ENCODE results near the gene TMEM63B.
"Not testable (repeated sequence)": the region's sequence is repeated elsewhere in the genome, so short reads cannot be mapped to it uniquely, and the experiment has no call there.

The TMEM63B gene

GRCh38 chr6:44094403-44095242 lies 32.7 kb upstream of the TMEM63B start:
- DNase-seq: no peak

- not testable (repeated sequence) for DNase-seq
Observed at GRCh38 chr6:44095243-44095623, 32.1 kb upstream of the TMEM63B start.

- no peak for DNase-seq
Observed at GRCh38 chr6:44096612-44097011, 30.7 kb upstream of the TMEM63B start.

DNA sequence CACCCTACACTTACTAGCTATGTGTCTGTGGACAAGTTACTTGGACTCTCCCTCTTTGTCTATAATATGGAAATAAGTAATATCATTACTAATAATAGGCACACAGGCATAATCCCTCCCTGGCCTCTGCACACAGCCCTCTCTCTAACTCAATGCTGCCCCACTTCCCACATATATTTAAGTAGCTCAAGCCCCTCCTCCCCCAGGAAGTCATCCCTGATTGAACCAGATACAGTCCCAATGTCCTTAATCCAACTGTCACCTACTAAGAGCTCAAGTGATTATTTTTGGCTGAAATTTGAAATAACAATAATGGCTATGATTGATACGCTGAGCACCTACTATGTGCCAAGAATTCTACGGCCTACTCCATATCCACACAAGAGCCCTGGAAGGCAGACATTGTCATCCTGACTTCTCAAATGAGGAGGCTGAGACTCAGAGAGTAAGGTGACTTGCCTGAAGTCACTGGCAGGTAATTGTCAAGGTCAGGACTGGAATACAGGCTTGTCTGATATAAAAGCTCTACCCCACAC lies 29.5 kb upstream of the TMEM63B start:
- no peak for DNase-seq

DNA sequence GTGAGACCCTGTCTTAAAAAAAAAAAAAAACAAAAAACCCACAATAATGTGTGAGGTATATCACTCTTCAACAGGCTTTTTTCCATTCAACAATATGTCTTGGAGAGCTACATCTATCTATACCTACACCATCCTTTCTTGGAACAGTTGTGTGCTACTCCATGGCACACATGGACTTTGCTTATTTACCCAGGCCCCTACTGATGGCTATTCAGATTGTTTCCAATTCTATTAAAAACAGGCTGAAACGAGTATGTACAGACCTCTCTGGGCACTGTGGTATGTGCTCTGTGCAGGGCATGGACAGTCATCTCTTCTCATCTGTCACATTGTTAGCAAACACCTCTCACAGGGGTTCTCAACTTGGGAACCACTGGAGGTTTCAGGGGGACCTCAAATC lies 28.2 kb upstream of the TMEM63B start:
- no peak for DNase-seq

- no peak for DNase-seq
Observed at GRCh38 chr6:44100088-44100550, 27.2 kb upstream of the TMEM63B start.

GRCh38 chr6:44101832-44102231 lies 25.5 kb upstream of the TMEM63B start:
- no peak for DNase-seq

- DNase-seq: no peak
Observed at GRCh38 chr6:44102527-44102926, 24.8 kb upstream of the TMEM63B start.

GRCh38 chr6:44104481-44105021 lies 22.8 kb upstream of the TMEM63B start:
- DNase-seq: no peak

- DNase-seq: no peak
Observed at GRCh38 chr6:44105146-44105545, 22.2 kb upstream of the TMEM63B start.

- no peak for DNase-seq
Observed at GRCh38 chr6:44105993-44106740, 21.2 kb upstream of the TMEM63B start.

DNA sequence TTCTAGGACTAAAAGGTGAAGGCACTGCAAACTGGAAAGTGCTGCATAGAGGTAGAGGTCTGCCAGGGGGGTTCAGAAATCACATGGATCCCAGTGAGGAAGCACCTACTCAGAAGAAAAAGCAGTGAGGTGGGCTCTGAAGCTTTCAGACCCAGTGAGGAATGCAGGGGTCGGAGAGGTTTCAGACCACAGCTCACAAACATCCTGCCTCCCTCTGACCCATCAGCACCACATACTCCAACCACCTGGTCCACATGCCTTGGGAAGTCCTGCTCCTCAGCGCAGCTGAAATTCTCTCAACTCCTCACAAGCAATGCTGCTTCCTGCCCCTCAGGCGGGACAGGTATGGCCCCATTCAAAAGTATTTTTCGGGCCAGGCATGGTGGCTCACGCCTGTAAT lies 20.3 kb upstream of the TMEM63B start:
- DNase-seq: no peak

DNA sequence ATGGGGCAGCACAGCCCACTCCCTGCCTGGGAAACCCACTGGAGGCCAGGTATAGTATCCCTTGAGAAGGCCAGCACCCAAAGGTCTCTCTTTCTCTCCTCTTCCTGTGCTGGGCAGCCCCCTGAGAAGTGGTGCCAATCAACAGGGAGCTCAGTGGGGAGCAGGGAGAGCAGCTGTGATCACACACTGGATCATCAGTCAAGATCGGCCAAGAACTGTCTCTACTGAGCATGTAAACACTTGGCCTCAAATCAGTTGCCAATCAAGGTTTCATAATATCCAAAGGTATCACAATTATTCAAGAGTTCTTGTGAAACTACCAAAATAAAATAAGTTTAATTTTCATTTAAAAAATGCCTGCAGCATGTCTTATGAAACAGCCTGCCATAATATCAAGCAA lies 18.9 kb upstream of the TMEM63B start:
- DNase-seq: no peak

- DNase-seq: no peak
Observed at GRCh38 chr6:44109212-44109611, 18.1 kb upstream of the TMEM63B start.

DNA sequence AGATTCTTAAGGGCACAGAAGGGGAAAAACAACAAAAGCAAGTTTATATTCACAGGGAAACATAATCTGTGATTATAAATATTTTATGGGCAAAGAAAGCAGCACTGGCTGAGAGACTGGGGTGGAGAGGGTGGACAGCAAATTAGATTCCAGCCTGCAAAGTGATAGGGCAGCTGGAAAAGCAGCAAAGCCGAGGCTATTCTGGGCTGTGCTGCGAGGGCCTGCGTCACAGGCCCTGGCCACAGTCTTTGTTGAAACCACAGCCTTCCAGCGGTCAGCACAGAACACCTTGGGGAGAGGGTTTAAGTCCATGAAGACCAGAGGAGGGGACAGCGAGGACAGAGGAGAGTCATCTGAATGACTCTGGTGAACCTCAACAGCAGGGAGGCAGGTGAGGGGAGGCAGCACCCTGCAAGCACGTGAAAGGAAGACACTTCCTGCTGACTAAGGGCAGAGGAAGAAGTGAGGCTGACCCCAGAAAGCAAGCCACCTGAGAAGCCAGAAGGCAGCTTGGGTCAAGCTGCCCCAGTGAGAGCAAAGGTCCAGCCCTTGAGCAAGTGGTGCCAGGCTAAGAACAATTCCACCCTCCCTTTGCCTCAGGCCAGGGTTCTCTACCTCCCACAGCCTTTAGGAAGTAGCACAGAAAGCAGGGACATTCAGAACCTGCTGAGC lies 17.2 kb upstream of the TMEM63B start:
- no peak for DNase-seq

DNA sequence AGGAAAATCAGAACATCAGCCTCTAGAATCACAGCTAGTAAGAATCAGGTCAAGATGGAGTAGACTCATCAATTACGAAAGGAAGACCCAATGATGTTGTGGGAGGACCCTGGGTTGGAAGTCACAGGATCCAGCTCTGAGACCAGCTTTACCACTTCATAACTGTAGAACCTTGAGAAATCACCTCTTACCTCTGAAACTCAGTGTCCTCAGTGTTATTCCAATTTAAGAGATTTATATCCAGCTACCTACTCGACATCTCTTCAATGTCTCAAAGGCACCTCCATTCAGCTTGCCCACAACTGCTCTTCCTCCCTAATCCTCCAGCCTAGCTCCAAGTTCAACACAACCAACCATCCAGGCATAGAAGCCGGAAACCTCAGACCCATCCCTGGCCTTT lies 16.4 kb upstream of the TMEM63B start:
- DNase-seq: no peak

DNA sequence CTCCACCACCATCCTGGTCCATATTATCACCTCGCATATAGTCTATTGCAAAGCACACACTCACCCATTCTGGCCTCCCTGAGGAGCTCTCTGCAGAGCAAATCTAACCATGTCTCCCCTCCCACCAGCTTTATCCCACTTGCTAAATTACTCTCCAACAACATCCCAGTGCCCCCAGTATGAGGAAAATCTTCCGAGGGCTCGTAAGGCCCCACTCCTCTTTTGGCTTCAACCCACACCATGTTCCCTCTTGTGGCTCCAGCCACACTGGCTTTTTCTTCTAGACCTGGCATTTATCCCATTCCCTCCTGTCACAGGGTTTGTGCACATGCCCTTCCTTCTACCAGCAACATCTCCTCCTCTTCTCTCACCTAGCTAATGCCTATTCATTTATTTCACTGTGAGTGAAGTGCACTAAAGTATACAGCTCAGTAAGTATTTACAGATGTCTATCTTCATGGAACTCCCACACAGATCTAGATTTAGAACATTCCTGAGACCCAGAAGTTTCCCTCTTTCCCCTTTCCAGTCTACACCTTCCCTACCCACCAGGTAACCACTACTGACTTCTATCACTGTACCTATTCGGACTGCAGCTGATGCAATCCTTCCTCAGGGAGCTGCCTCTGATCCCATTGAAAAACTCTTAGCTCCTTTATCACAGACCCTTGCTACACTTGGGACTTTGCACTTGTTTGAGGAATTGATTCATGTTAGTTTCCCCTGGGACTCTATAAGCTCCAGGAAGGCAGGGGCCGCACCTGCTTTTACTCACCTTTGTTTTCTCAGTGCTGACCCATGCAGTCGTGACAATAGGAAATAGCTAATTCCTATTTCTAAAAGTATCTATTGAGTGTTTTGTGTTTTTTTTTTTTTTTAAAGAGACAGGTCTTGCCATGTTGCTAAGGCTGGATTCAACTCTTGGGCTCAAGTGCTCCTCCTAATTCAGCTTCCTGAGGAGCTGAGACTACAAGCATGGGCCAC lies 15.6 kb upstream of the TMEM63B start:
- DNase-seq: no peak

GRCh38 chr6:44113414-44113813 lies 13.9 kb upstream of the TMEM63B start:
- no peak for DNase-seq

DNA sequence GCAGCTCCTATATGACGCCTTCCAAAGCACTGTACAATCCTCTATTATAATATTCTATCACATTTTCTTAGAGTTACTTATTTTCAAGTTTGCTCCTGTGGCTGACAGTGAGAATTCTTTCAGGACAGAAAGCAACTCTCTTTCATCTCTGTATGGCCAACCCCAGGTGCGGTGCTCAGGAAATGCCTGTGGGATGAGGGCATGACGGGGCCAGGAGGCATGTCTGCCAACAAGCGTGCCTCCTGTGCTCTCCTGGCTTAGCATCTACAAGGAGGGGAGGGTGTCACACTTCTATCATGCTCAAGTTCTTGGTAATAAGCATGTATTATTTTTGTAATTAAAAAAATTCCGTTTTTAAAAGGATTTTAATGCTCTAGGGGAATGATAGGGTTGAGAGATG lies 11.5 kb upstream of the TMEM63B start:
- no peak for DNase-seq

- DNase-seq: no peak
Observed at GRCh38 chr6:44116641-44117382, 10.5 kb upstream of the TMEM63B start.
